ACHN (cell line): ENCODE results near the gene TRIM9.

Experiments used
- DNase-seq: peaks from one replicate; pipeline ENCODE4 v3.0.0-alpha.2; 2015
- in situ Hi-C: cut with HindIII; loops from 2 replicates; pipeline ENCODE4 v1.10.0; 2017; ENCODE audit warnings: low sequenced_read_pairs, low pct_ligation_motif_present, low pct_unique_long_range_greater_than_20kb

The TRIM9 gene

DNA sequence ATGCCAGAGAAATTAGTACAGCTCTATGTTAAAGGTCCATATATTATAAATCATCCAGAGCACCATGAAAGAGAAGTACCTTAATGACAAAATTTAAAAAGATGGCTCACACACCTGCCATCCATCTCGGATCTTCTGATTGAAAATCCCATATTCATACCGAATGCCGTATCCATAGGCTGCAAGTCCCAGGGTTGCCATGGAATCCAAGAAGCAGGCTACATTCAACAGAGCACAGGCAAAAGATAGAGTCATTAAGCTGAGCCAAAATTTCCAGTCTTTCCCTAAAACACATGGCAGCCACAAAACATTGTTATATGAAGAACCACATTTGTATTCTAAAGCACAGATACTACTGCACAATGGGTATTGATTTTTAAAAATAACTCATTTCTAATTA lies 163.3 kb downstream of the TRIM9 start:
- no peak for DNase-seq
- in situ Hi-C loops: no loop called here

DNA sequence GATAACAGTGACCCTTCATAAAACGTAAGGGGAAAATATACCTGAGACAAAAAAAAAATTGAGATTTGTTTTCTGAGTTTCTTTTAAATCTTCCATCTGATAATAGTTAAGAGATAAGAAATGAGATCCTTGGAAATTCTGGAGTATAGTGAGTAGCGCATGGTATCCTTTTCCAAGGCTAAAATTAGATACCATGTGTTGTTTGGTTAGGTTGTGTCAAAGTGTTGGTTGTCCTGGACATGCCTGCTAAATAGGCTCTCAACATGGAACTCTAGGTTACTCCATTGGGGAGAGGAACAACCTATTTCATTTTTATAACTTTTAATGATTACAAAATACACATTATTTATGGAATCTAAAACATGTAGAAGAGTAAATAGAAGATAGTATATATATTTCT lies 165.4 kb downstream of the TRIM9 start:
- in situ Hi-C loops: no loop called here

DNA sequence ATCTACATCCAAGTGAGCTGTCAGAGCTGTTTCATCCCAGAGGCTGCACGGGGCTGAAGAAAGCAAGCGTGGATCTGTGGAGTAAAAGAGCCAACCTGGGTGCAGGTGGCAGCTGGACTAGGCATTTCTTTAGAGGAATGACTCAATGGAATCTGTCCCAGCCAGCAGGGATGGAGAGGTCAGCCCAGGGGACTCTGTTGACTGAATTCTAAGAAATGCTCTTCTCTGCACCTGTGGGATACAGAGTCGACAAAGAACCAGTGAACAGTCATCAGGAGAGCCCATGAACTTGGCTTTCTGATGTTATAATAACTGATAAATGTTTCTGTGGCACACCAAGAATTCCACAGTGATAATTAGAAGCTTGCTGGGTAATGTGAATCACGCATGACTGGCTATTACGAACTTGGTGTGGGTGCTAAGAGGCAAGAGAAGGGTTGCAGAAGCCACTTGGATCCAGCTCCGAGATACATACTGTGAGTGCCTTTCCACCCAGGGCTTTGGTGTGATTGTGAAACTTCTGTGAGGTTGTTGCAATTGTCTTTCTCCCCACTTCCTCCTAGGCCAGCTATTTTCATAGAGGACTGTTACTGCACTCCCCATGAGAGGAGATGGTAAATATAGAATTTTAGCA lies 166.8 kb downstream of the TRIM9 start:
- DNase-seq: no peak
- in situ Hi-C loops: no loop called here

More for the DNA sequence above, 165.4 kb downstream of the TRIM9 start:
- DNase-seq: no peak

DNA sequence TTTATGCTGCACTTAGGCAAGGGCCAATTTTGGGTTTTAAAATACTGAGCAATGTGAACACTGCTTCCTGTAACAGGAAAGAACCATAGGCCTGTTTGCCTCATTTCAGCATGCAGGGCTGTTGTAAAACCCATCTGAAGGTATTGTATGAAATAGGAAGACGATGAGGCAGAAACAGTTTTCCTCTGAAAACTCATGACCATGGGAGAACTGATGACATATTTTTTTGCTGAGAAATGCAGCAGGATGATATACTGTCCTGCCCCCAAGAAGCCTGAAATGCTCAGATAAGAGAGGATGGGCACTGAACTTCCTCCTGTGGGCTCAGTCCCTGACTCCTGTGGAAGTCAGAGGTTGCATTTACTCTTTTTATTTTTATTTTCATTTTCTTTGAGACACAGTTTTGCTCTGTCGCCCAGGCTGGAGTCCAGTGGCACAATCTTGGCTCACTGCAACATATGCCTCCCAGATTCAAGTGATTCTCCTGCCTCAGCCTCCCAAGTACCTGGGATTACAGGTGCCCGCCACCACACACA lies 168.0 kb downstream of the TRIM9 start:
- no peak for DNase-seq
- in situ Hi-C loops: no loop called here
